Gastrocnemius medialis (tissue), 4 donors: Measurements from ENCODE around the gene SPATA32. TPM values are rescaled to one million over a fixed set of nuclear protein-coding genes. Genes with fewer than 3 reads are reported as not detected.

Experiments
- ATAC-seq, 2 donors: fragments of 150-250 bp; one replicate each; pipeline ENCODE4 v1.9.1; 2016
- DNase-seq, 2 donors: peaks; one replicate each; pipeline ENCODE4 v3.0.0-alpha.2; 2019
- H3K27ac ChIP-seq, 4 donors: fragments of 200-600 bp; sonication (generic); 1 replicate in 1 of 4; 2 replicates in 3 of 4; pipeline ENCODE4 v1.5.1; 2016 to 2018; ENCODE audit warnings: mild to moderate bottlenecking in 2 of 4, moderate library complexity in 1 of 4
- H3K27me3 ChIP-seq, 3 donors: fragments of 200-600 bp; sonication (generic) in 2 of 3; 1 replicate in 1 of 3; 2 replicates in 2 of 3; pipeline versions ENCODE4 v1.5.1 to v1.6.0; 2016 to 2019; ENCODE audit warnings: mild to moderate bottlenecking in 1 of 3, moderate library complexity in 1 of 3
- H3K36me3 ChIP-seq, 2 donors: fragments of 200-600 bp; sonication (generic) in 1 of 2; one replicate each; pipeline ENCODE4 v1.5.1; 2017 to 2018
- H3K4me1 ChIP-seq, 2 donors: fragments of 200-600 bp; sonication (generic) in 1 of 2; one replicate each; pipeline ENCODE4 v1.5.1; 2016 to 2017; ENCODE audit warnings: mild to moderate bottlenecking in 2 of 2
- H3K4me3 ChIP-seq, 4 donors: fragments of 200-600 bp; sonication (generic) in 3 of 4; 1 replicate in 1 of 4; 2 replicates in 3 of 4; pipeline ENCODE4 v1.5.1; 2016 to 2019; ENCODE audit warnings: mild to moderate bottlenecking in 2 of 4
- H3K9me3 ChIP-seq, 3 donors: fragments of 200-600 bp; sonication (generic) in 2 of 3; 1 replicate in 1 of 3; 2 replicates in 2 of 3; pipeline ENCODE4 v1.5.1; 2016 to 2019
- CTCF ChIP-seq, 5 experiments: fragments of 450-650 bp in 3 of 5; fragments of 200-600 bp in 2 of 5; sonication (generic) in 2 of 5; IDR thresholded peaks in 4 of 5; conservative IDR thresholded peaks in 1 of 5; 1 replicate in 4 of 5; 2 replicates in 1 of 5; pipeline ENCODE4 v1.5.1; 2016 to 2019; ENCODE audit warnings: antibody characterized with exemption in 5 of 5, mild to moderate bottlenecking in 3 of 5, moderate library complexity in 3 of 5
- POLR2A ChIP-seq, 2 donors: fragments of 450-650 bp; IDR thresholded peaks; one replicate each; pipeline ENCODE4 v1.6.1; 2017; ENCODE audit warnings: antibody characterized with exemption in 2 of 2, mild to moderate bottlenecking in 2 of 2, moderate library complexity in 2 of 2
- in situ Hi-C, 4 donors: fragments of 200-750 bp; cut with MboI; loops; one replicate each; pipeline versions ENCODE4 v1.15.0 to v1.8.0; 2017; ENCODE audit warnings: low sequenced_read_pairs in 4 of 4
- intact Hi-C: fragments of 100-400 bp; cut with DNase I; formaldehyde crosslinking; loops from one replicate; pipeline ENCODE4 v1.15.1; 2023; ENCODE audit warnings: low total_unique reads
- total RNA-seq, 4 donors: library from RNA; depleted of rRNA; stranded (reverse); fragments of >200 nt; gene quantifications; one replicate each; pipeline versions ENCODE4 v1.1.0 to v1.2.3, GENCODE V29; 2016

Gene SPATA32
- total RNA-seq, 4 donors from 2014 or later: not detected

GRCh38 chr17:45287526-45288500 is 25.9 kb upstream of the SPATA32 start:
- peaks cover 0 to 15% of the 10 kb centered on the region in 2 donors for H3K36me3 ChIP-seq
- DNase-seq (no peak), ATAC-seq (no peak)
- no peak for TF ChIP-seq CTCF (IDR thresholded peaks at IDR 0.05 in 4 of 5, conservative IDR thresholded peaks at IDR 0.05 in 1 of 5)
- no peak for TF ChIP-seq POLR2A (IDR thresholded peaks at IDR 0.05)
- H3K9me3 ChIP-seq: no peaks in the 10 kb centered on the region
- H3K4me1 ChIP-seq: peaks cover 79 to 82% of the 10 kb centered on the region in 2 donors
- H3K27ac ChIP-seq: peak overlapping the region; percentile 88 to 98 (median 94)
- H3K4me3 ChIP-seq: no peak overlapping the region
- no peaks in the 10 kb centered on the region for H3K27me3 ChIP-seq
- intact Hi-C loops: no loop called here
- in situ Hi-C loops: no loop called here

DNA sequence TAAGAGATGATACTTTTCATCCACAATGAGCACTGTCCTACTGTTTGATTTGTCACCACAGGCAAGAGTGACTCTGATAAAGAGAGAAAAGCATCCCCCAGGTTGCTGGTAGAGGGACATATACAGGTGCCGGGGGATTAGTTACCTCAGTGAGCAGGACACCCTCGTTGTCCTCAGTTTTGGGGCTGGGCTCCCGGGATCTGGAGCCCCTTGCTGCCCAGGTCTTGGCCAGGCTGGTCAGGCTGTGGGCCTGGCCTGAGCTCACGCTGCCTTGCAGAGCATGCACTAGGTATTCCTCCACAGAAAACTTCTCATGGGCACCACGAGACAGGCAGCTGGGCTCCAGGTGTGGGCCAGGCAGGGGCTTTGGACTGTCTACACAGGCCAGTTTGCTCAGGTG is 24.4 kb upstream of the SPATA32 start:
- no peak for DNase-seq
- peaks cover 0 to 15% of the 10 kb centered on the region in 2 donors for H3K36me3 ChIP-seq
- H3K9me3 ChIP-seq: no peaks in the 10 kb centered on the region
- TF ChIP-seq CTCF (IDR thresholded peaks at IDR 0.05 in 4 of 5, conservative IDR thresholded peaks at IDR 0.05 in 1 of 5): no peak
- TF ChIP-seq POLR2A (IDR thresholded peaks at IDR 0.05): no peak
- no peaks in the 10 kb centered on the region for H3K27me3 ChIP-seq
- in situ Hi-C loops: no loop called here
- peak overlapping the region; percentile 88 to 100 (median 97) for H3K27ac ChIP-seq
- H3K4me3 ChIP-seq: no peak overlapping the region
- peaks cover 72 to 78% of the 10 kb centered on the region in 2 donors for H3K4me1 ChIP-seq
- intact Hi-C loops: no loop called here
- ATAC-seq: no peak

GRCh38 chr17:45284176-45285140 is 22.6 kb upstream of the SPATA32 start:
- peak overlapping the region; percentile 88 to 100 (median 97) for H3K27ac ChIP-seq
- DNase-seq (peak; percentile 94 to 98), ATAC-seq (peak; percentile 64 to 65)
- no peaks in the 10 kb centered on the region for H3K9me3 ChIP-seq
- H3K27me3 ChIP-seq: no peaks in the 10 kb centered on the region
- H3K4me3 ChIP-seq: no peak overlapping the region
- peaks cover 67 to 75% of the 10 kb centered on the region in 2 donors for H3K4me1 ChIP-seq
- intact Hi-C loops: loop anchor here (2.0 kb wide), 1 partner anchor 20 kb away; no protein-coding TSS in a partner anchor
- TF ChIP-seq CTCF (IDR thresholded peaks at IDR 0.05 in 4 of 5, conservative IDR thresholded peaks at IDR 0.05 in 1 of 5) (peak; percentile 36 to 54 (median 52)), POLR2A (IDR thresholded peaks at IDR 0.05) (peak; percentile 68 to 73)
- in situ Hi-C loops: loop anchor here in 1 of 4 donors (5.0 kb wide), 1 partner anchor 33 kb away; the partner anchor contains the start of gene MAP3K14
- peaks cover 0 to 22% of the 10 kb centered on the region in 2 donors for H3K36me3 ChIP-seq

DNA sequence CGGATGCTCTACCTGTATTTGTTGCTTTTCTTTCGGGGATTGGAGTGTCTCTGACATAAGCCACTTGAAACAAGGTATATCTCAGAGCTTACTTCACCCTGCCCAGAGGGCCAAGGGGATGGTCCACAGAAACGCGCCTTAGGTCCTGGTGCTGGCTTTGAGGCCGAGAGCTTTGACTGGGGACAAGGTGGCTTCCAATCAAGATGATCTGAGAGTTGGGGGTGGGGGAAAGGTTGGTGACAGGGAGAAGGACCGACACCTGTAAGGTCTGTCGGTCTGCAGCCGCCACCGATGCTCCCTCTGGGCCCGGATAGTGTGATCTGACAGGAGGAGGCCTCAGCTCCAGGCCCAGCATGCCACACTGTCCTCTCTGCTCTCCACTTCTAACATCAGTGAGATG is 21.8 kb upstream of the SPATA32 start:
- Histone ChIP-seq H3K4me3 (no peak overlapping the region), H3K27ac (peak overlapping the region; percentile 88 to 100 (median 97)), H3K4me1 (peaks cover 61 to 69% of the 10 kb centered on the region in 2 donors), H3K27me3 (no peaks in the 10 kb centered on the region), H3K36me3 (peaks cover 0 to 22% of the 10 kb centered on the region in 2 donors), H3K9me3 (no peaks in the 10 kb centered on the region)
- TF ChIP-seq CTCF (IDR thresholded peaks at IDR 0.05 in 4 of 5, conservative IDR thresholded peaks at IDR 0.05 in 1 of 5) (no peak), POLR2A (IDR thresholded peaks at IDR 0.05) (no peak)
- ATAC-seq (peak in 1 of 2 donors; percentile 0), DNase-seq (no peak)
- intact Hi-C loops: loop anchor here (1.0 to 2.0 kb wide), 3 partner anchors 10 to 29 kb away; no protein-coding TSS in a partner anchor
- in situ Hi-C loops: loop anchor here in 1 of 4 donors (5.0 kb wide), 1 partner anchor 34 kb away; the partner anchor contains the start of gene MAP3K14
